RWPE2 (cell line): ENCODE results near the gene RFK.

Experiments used
- ATAC-seq: fragments of 200-7000 bp; cut with Tn5 transposase; 3 replicates; pipeline ENCODE4 v1.9.1; 2021; ENCODE audit warnings: low read depth
- DNase-seq: peaks from one replicate; pipeline ENCODE4 v3.0.0-alpha.2; 2020; ENCODE audit warnings: low spot score
- H3K27ac ChIP-seq: fragments of 450-650 bp; 2 replicates; pipeline ENCODE4 v1.5.1; 2017; ENCODE audit warnings: mild to moderate bottlenecking; ENCODE audit not compliant: poor library complexity, severe bottlenecking
- H3K27me3 ChIP-seq: fragments of 250-450 bp; sonication (Bioruptor Pico); 2 replicates; pipeline ENCODE4 v1.5.1; 2021; ENCODE audit warnings: mild to moderate bottlenecking, moderate library complexity; ENCODE audit not compliant: insufficient read depth, poor library complexity, severe bottlenecking
- H3K36me3 ChIP-seq: fragments of 250-450 bp; sonication (Bioruptor Pico); 2 replicates; pipeline ENCODE4 v1.5.1; 2020; ENCODE audit warnings: low read depth, mild to moderate bottlenecking, moderate library complexity
- H3K4me1 ChIP-seq: fragments of 250-450 bp; sonication (Bioruptor Pico); 2 replicates; pipeline ENCODE4 v1.5.1; 2021; ENCODE audit warnings: mild to moderate bottlenecking, moderate library complexity; ENCODE audit not compliant: insufficient read depth, poor library complexity, severe bottlenecking
- H3K4me3 ChIP-seq: fragments of 250-450 bp; sonication (Bioruptor Pico); 2 replicates; pipeline ENCODE4 v1.5.1; 2021; ENCODE audit warnings: mild to moderate bottlenecking, moderate library complexity; ENCODE audit not compliant: severe bottlenecking
- H3K9me3 ChIP-seq: fragments of 250-450 bp; sonication (Bioruptor Pico); 2 replicates; pipeline ENCODE4 v1.5.1; 2021; ENCODE audit warnings: mild to moderate bottlenecking, moderate library complexity; ENCODE audit not compliant: severe bottlenecking
- CTCF ChIP-seq: fragments of 450-650 bp; IDR thresholded peaks from one replicate; pipeline ENCODE4 v1.5.1; 2017; ENCODE audit warnings: mild to moderate bottlenecking, moderate library complexity; ENCODE audit not compliant: poor library complexity, severe bottlenecking

RFK gene

GRCh38 chr9:76352026-76352620, 42.1 kb downstream of the RFK start:
- Histone ChIP-seq H3K4me1 (no peaks in the 10 kb centered on the region), H3K36me3 (no peaks in the 10 kb centered on the region), H3K27ac (no peak overlapping the region), H3K4me3 (no peak overlapping the region), H3K27me3 (no peaks in the 10 kb centered on the region), H3K9me3 (no peaks in the 10 kb centered on the region)
- ATAC-seq (no peak), DNase-seq (no peak)
- no peak for TF ChIP-seq CTCF

GRCh38 chr9:76351006-76351405, 43.2 kb downstream of the RFK start:
- Histone ChIP-seq H3K36me3 (no peaks in the 10 kb centered on the region), H3K27ac (no peak overlapping the region), H3K4me3 (no peak overlapping the region), H3K27me3 (no peaks in the 10 kb centered on the region), H3K4me1 (no peaks in the 10 kb centered on the region), H3K9me3 (no peaks in the 10 kb centered on the region)
- ATAC-seq (no peak), DNase-seq (no peak)
- no peak for TF ChIP-seq CTCF

DNA sequence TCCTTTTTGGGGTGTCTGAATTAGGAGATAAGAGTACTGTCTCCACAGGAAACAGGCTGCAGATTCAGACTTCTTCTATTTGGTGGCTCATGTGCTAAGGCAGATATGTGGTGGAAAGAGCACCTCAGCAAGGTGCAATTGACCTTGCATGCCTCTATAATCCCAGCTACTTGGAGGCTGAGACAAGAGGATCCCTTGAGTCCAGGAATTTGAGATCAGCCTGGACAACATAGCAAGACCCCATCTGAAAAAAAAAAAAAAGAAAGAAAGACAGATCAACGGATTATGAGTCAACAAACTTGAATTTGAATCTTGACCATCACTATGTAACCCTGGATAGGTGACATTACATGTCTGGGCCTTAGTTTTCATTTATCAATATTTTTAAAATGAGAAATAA, 44.4 kb downstream of the RFK start:
- H3K36me3 ChIP-seq = no peaks in the 10 kb centered on the region
- no peak for TF ChIP-seq CTCF
- H3K27me3 ChIP-seq = no peaks in the 10 kb centered on the region
- no peak overlapping the region for H3K4me3 ChIP-seq
- H3K4me1 ChIP-seq = no peaks in the 10 kb centered on the region
- no peak for DNase-seq
- H3K9me3 ChIP-seq = no peaks in the 10 kb centered on the region
- no peak overlapping the region for H3K27ac ChIP-seq
- no peak for ATAC-seq

DNA sequence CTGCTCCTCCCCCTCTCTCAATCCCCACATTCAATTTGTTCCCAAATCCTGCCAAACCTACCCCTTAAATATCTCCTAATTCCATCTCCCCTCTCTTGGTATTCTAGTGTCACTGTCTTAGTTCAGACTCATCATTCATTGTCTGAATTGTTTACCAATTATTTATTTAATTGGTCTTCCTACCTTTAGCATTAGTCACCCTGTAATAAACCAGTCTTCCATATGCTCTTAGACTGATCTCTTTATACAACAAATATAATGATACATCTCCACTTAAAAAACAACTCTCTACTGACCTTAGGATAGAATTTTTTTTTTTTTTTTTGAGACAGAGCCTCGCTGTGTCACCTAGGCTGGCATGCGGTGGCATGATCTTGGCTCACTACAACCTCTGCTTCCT, 51.4 kb downstream of the RFK start:
- no peaks in the 10 kb centered on the region for H3K4me1 ChIP-seq
- H3K4me3 ChIP-seq = no peak overlapping the region
- TF ChIP-seq CTCF = no peak
- no peak overlapping the region for H3K27ac ChIP-seq
- no peaks in the 10 kb centered on the region for H3K36me3 ChIP-seq
- H3K9me3 ChIP-seq = no peaks in the 10 kb centered on the region
- ATAC-seq (peak; percentile 31; the same call in 1 of the 3 replicates), DNase-seq (no peak)
- no peaks in the 10 kb centered on the region for H3K27me3 ChIP-seq

- Histone ChIP-seq H3K4me3 (no peak overlapping the region), H3K27ac (no peak overlapping the region), H3K9me3 (no peaks in the 10 kb centered on the region), H3K27me3 (no peaks in the 10 kb centered on the region), H3K36me3 (no peaks in the 10 kb centered on the region), H3K4me1 (no peaks in the 10 kb centered on the region)
- DNase-seq = no peak
- TF ChIP-seq CTCF = no peak
- no peak for ATAC-seq
These were observed 52.0 kb downstream of the RFK start for GRCh38 chr9:76342201-76342600.
